NB4 (cell line): Measurements from ENCODE around the gene KLHDC7A.

Source experiments
- POLR2A ChIP-seq: IDR thresholded peaks from 2 replicates; pipeline ENCODE4 v1.6.1; 2011; ENCODE audit warnings: mild to moderate bottlenecking; ENCODE audit not compliant: insufficient read length; ENCODE audit errors: extremely low read depth
- TF ChIP-seq, protein P1 (sequence below): IDR thresholded peaks from one replicate; pipeline ENCODE4 v1.5.1; 2012; ENCODE audit warnings: low read depth, low read length

DNA sequence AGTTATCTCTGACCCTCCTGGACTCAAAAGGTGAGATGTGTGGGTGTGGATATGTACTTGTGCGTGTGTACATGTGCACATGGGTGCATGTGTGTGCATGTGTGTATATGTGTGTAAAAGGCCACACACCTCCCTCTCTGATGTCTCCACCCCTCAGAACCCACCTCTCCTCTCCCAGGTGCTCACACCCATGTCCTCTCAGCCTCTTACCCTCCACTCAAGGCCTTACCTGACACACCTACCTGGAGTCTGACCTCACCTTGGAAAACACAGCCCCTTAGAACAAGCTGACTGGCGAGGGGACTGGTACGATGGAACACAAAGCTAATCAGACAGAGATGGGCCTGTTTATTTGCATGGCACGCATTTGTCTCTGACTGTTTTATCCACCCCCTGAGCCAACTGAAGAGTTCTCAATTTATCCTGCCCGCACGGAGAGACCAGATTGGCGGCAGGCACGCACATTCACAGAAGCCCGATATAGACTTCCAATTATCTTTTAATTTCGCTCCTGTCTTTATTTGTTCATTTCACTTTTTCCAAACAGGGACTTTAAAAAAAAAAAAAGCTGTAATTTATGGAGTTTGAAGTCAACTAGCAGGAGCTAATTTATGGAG, 6.1 kb upstream of the KLHDC7A start:
- TF ChIP-seq, protein P1, sequence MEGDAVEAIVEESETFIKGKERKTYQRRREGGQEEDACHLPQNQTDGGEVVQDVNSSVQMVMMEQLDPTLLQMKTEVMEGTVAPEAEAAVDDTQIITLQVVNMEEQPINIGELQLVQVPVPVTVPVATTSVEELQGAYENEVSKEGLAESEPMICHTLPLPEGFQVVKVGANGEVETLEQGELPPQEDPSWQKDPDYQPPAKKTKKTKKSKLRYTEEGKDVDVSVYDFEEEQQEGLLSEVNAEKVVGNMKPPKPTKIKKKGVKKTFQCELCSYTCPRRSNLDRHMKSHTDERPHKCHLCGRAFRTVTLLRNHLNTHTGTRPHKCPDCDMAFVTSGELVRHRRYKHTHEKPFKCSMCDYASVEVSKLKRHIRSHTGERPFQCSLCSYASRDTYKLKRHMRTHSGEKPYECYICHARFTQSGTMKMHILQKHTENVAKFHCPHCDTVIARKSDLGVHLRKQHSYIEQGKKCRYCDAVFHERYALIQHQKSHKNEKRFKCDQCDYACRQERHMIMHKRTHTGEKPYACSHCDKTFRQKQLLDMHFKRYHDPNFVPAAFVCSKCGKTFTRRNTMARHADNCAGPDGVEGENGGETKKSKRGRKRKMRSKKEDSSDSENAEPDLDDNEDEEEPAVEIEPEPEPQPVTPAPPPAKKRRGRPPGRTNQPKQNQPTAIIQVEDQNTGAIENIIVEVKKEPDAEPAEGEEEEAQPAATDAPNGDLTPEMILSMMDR = no peak
- no peak for TF ChIP-seq POLR2A
